Limb (tissue), 2 donors: Measurements from ENCODE around the gene OTULIN.

Experiments
- DNase-seq, 2 donors: peaks; one replicate each; pipeline ENCODE4 v3.0.0-alpha.2; 2016; ENCODE audit errors: extremely low spot score in 2 of 2

The OTULIN gene

DNA sequence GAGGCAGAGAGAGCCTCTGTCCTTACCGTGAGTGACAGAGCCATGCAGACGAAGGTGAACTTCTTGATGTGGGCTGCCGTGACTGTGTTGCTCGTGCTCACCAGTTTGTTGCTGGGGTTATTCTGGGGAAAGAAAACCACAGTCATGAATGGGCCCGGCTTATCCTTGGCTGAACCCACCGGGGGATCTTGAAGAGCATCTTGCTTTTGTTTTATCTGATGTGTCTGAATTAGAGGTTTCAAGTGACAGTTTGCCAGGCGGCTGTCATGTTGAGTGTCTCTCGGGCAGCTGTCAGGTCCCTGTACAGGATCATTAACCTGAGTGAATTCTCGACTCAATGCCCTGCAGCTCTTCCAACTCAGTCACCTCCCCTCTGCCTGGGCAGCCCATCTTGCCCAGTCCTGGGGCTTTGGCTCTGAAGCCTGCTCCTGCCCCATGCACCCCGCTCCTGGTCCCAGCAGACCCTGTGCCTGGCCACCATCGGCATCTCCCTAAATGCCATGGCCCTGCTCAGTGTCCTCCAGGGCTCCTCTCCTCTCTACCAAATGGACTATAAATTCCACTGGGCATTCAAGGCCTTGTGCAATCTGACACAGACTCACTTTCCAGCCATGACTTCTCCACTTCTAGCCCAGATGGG is 77.4 kb downstream of the OTULIN start:
- DNase-seq, result no peak

DNA sequence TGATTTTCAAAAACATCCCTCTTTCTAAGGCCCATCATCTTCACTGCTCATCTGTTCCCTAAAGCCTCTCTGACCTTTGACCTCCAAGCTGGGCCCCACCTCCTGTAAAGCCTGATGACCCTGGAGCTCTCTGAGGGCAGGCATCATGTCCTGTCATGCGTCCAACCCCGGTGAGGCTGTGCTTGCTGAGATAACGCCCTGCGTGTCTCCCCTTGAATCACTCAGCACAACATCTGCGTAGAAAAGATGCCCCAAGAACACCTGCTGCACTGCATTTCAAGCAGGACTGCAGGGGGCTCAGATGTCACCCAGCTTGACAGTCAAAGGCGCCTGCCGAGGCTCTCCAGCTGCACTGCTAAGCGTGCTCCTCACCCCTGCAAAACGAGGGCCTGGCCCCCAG is 78.0 kb downstream of the OTULIN start:
- no peak for DNase-seq

DNA sequence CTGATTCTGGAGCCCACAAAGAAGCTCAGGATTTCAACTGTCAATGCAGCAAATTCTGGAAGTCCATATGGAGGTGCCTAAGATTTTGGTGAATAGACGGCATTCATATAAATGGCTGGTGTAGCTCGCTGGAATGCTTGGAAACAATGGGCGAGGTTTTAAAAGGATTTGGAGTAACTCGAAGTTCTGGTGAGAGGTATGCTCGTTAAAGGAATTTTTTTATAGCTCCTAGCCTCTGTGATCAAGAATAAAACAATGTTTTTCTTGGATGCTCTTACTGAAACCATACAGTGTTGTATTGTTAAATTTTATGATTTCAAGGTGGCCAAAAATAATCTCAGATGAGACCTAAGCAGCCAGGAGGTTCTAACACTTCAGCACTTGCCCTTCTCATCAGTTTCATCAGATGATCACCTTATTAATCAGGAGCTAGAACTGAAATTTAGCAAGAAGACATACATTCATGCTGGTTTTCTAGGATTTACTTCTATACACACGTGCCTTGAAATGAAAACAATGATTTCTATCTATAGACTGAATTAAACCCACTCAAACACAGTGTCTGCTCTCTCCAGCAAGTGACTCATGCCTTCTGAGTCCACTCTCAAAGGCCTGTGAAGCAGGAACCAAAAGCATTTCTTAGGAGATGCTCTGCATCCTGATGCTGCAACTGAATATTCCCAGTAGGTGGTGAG is 79.2 kb downstream of the OTULIN start:
- DNase-seq, result no peak

DNA sequence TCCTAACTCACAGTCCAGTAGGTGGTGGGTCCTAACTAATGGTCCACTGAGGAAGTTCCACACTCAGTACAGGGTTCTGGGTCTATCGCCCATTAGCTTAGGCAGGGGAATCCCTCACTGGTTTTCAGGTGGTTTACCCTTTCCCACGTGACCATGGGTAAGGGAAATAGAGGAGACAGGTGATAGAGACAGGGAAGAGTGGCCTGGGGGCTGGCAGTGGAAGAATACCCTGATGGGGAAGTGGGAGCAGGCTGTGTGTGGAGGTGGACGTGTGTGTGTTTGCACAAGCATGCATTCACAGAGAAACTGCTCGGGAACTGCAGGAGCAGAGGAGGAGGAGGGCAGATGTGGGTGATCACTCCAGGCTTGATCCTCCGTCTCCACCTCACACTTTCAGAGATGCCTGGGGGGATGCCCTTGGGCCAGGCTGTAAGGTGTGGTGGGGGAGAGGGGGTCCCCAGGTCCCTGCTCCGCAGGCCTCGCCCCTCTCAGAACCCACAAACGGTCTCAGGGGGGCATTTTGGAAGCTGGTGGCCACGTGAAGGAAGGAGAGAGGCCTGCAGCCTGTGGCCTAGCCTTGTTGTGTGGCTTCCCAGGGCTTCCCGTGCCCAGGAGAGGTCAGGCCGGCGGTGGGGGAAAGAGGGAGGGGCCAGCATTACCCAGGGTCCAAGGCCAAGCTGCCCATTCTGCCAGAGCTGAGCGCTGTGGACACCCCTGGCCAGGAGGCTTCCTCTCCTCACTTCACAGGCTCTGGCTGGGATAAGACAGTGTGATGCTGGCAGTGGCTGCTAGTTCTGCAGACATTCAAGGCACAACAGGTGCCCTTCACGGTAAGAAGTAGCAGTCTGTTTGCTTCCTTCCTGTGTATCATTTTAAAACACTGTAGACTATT is 80.0 kb downstream of the OTULIN start:
- DNase-seq, result no peak

DNA sequence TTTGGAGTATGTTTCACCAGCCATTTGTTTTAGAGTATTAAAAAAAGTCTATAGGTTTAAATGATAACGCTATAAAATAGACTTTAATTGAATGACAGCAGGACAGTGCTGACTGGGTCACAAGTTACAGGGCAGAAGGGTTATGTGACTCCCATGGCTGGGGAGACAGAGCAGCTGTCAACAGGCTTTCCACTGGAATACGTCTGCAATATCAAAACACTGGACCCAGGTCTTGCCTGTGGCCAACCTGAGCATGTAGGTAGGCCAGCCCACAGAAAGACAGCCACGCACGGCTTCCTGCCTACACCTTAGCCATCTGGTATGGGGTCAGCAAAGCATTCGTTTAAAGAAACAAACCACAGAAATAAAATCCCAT is 80.7 kb downstream of the OTULIN start:
- no peak for DNase-seq

DNA sequence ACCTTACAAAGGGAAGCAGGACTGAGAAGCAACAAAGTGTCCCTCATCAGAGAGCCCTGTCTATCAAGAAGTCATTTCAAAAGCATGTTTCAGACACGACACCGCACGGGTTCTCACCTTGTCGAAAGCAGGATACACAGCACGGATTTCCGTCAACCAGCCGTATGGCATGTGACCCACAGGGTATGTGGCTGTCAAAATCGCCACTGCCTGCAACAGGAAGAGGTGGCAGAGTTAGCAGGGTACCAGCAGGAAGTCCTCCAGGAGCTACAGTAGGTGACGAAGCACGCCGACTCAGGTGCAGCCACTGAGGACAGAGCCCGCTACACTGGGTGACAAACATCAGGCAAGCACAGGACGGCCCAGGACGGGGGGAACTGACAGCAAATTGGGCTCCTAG is 81.2 kb downstream of the OTULIN start:
- DNase-seq, result no peak

DNA sequence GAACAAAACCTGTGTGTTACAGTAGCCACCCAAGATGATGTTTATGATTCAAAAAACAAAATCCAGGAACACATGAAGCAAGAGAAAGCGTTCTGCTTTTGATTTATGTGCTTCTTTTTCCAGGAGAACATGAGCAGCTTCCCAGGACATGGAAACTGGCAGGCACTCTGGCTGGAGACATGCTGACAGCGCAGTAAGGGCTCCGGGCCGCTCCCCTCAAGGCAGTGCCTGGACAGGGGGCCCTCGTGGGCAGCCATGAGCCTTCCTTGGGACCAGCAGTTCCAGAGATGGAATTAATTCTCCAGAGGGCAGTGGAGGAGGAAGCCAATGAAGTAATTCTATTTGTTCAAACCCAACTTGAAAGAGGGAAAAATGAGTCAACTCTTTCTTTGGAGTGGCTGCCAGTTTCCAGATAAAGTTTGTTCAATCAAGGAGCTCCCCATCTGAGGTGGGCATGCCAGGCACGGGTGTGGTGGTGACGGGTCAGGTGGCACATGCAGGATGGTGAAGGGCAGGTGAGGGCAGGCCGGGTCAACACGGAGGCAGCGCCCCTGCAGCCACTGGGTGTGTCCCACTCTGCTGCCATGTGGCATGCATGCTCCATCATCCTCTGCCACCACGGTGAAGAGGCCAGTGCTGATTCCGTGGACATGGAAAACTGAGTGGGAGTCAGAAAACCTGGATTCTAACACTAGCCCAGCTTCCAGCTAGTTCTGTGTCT is 83.8 kb downstream of the OTULIN start:
- DNase-seq, result peak in 1 of 2 donors; percentile 44
